Neural progenitor cell (in vitro differentiated cells): Measurements from ENCODE around the gene SNX8. TPM values are rescaled to one million over a fixed set of nuclear protein-coding genes. Genes with fewer than 3 reads are reported as not detected.

Experiments
- DNase-seq: peaks from one replicate; pipeline ENCODE4 v3.0.0-alpha.2; 2016; ENCODE audit warnings: low spot score
- H2AFZ ChIP-seq: fragments of 200-600 bp; sonication (generic); replicated peaks from 2 replicates; pipeline ENCODE4 v1.6.1; 2016; ENCODE audit warnings: antibody characterized with exemption
- H3F3A ChIP-seq: fragments of 200-600 bp; sonication (generic); 2 replicates; pipeline ENCODE4 v1.6.1; 2016; ENCODE audit warnings: antibody characterized with exemption, low read depth
- H3K27ac ChIP-seq: fragments of 200-600 bp; sonication (generic); 2 replicates; pipeline ENCODE4 v1.5.1; 2016; ENCODE audit warnings: mild to moderate bottlenecking
- H3K27me3 ChIP-seq: fragments of 200-600 bp; sonication (generic); 2 replicates; pipeline ENCODE4 v1.6.1; 2016; ENCODE audit warnings: mild to moderate bottlenecking, moderate library complexity
- H3K36me3 ChIP-seq: fragments of 200-600 bp; sonication (generic); 2 replicates; pipeline ENCODE4 v1.5.1; 2016
- H3K4me1 ChIP-seq: fragments of 200-600 bp; sonication (generic); 2 replicates; pipeline ENCODE4 v1.6.1; 2016; ENCODE audit warnings: mixed run types
- H3K4me2 ChIP-seq: fragments of 200-600 bp; sonication (generic); 2 replicates; pipeline ENCODE4 v1.6.1; 2016
- H3K4me3 ChIP-seq: fragments of 200-600 bp; sonication (generic); 2 replicates; pipeline ENCODE4 v1.5.1; 2016
- H3K79me2 ChIP-seq: fragments of 200-600 bp; sonication (generic); 2 replicates; pipeline ENCODE4 v1.6.1; 2016; ENCODE audit warnings: low read depth
- H3K9ac ChIP-seq: fragments of 200-600 bp; sonication (generic); 2 replicates; pipeline ENCODE4 v1.6.1; 2016
- H3K9me3 ChIP-seq: fragments of 200-600 bp; sonication (generic); 2 replicates; pipeline ENCODE4 v1.5.1; 2016; ENCODE audit warnings: low read depth
- H4K20me1 ChIP-seq: fragments of 200-600 bp; sonication (generic); 2 replicates; pipeline ENCODE4 v1.6.1; 2016; ENCODE audit warnings: low read depth
- H3K27ac Mint-ChIP-seq: 3 replicates; pipeline ENCODE4 v1.8.0; 2021; ENCODE audit warnings: mixed read lengths
- H3K27me3 Mint-ChIP-seq: 2 replicates; pipeline ENCODE4 v1.8.0; 2022; ENCODE audit warnings: low read depth, mild to moderate bottlenecking, inconsistent platforms, moderate library complexity, mixed read lengths; ENCODE audit not compliant: insufficient read depth
- H3K36me3 Mint-ChIP-seq: 3 replicates; pipeline ENCODE4 v1.8.0; 2021; ENCODE audit warnings: mixed read lengths
- H3K4me1 Mint-ChIP-seq: 3 replicates; pipeline ENCODE4 v1.8.0; 2021; ENCODE audit warnings: mixed read lengths
- H3K4me3 Mint-ChIP-seq: 3 replicates; pipeline ENCODE4 v1.8.0; 2021; ENCODE audit warnings: mild to moderate bottlenecking, moderate library complexity, mixed read lengths
- H3K9me3 Mint-ChIP-seq: 3 replicates; pipeline ENCODE4 v1.8.0; 2020; ENCODE audit warnings: mixed read lengths
- CTCF ChIP-seq: fragments of 200-600 bp; sonication (generic); IDR thresholded peaks from 2 replicates; pipeline ENCODE4 v1.5.1; 2017; ENCODE audit warnings: antibody characterized with exemption, mild to moderate bottlenecking
- EZH2 ChIP-seq: fragments of 200-600 bp; sonication (generic); IDR thresholded peaks from 2 replicates; pipeline ENCODE4 v1.6.1; 2017; ENCODE audit warnings: antibody characterized with exemption, mild to moderate bottlenecking, moderate library complexity
- EZH2phosphoT487 ChIP-seq: fragments of 200-600 bp; sonication (generic); IDR thresholded peaks from 2 replicates; pipeline ENCODE4 v1.6.1; 2017; ENCODE audit warnings: antibody characterized with exemption
- total RNA-seq: library from RNA; depleted of rRNA; stranded (reverse); fragments of >200 nt; gene quantifications from 2 replicates; pipeline ENCODE4 v1.2.3, GENCODE V29; 2015; ENCODE audit warnings: low replicate concordance

Gene SNX8
- total RNA-seq, 1 donor from 2014 or later = 3.6 TPM

GRCh38 chr7:2253525-2254244 is 60.6 kb downstream of the SNX8 start:
- H3F3A ChIP-seq = no peaks in the 10 kb centered on the region
- Mint-ChIP-seq H3K27ac (no peak overlapping the region), H3K36me3 (peaks cover 10% of the 10 kb centered on the region), H3K4me3 (no peak overlapping the region), H3K4me1 (no peaks in the 10 kb centered on the region), H3K27me3 (peaks cover 7% of the 10 kb centered on the region), H3K9me3 (no peaks in the 10 kb centered on the region)
- no peak overlapping the region for H3K27ac ChIP-seq
- H3K27me3 ChIP-seq = no peaks in the 10 kb centered on the region
- H3K9me3 ChIP-seq = no peaks in the 10 kb centered on the region
- H4K20me1 ChIP-seq = no peaks in the 10 kb centered on the region
- no peaks in the 10 kb centered on the region for H3K36me3 ChIP-seq
- H3K4me2 ChIP-seq = no peak overlapping the region
- no peaks in the 10 kb centered on the region for H3K4me1 ChIP-seq
- no peak overlapping the region for H3K9ac ChIP-seq
- H3K79me2 ChIP-seq = no peaks in the 10 kb centered on the region
- DNase-seq = no peak
- no peak overlapping the region for H2AFZ ChIP-seq
- TF ChIP-seq EZH2 (no peak), EZH2phosphoT487 (no peak), CTCF (no peak)
- no peak overlapping the region for H3K4me3 ChIP-seq

GRCh38 chr7:2253021-2253420 is 61.2 kb downstream of the SNX8 start:
- no peak overlapping the region for H2AFZ ChIP-seq
- no peak overlapping the region for H3K4me3 ChIP-seq
- peaks cover 9% of the 10 kb centered on the region for H3K27me3 Mint-ChIP-seq
- H3K4me1 Mint-ChIP-seq = peaks cover 2% of the 10 kb centered on the region
- DNase-seq = no peak
- H3K9me3 ChIP-seq = no peaks in the 10 kb centered on the region
- H4K20me1 ChIP-seq = no peaks in the 10 kb centered on the region
- H3K4me3 Mint-ChIP-seq = no peak overlapping the region
- H3K4me1 ChIP-seq = no peaks in the 10 kb centered on the region
- no peak overlapping the region for H3K9ac ChIP-seq
- H3K4me2 ChIP-seq = no peak overlapping the region
- peaks cover 3% of the 10 kb centered on the region for H3F3A ChIP-seq
- no peaks in the 10 kb centered on the region for H3K9me3 Mint-ChIP-seq
- no peaks in the 10 kb centered on the region for H3K79me2 ChIP-seq
- no peak overlapping the region for H3K27ac Mint-ChIP-seq
- H3K36me3 Mint-ChIP-seq = peaks cover 10% of the 10 kb centered on the region
- H3K27me3 ChIP-seq = no peaks in the 10 kb centered on the region
- H3K36me3 ChIP-seq = no peaks in the 10 kb centered on the region
- TF ChIP-seq EZH2phosphoT487 (no peak), CTCF (no peak), EZH2 (no peak)
- H3K27ac ChIP-seq = no peak overlapping the region

GRCh38 chr7:2251841-2252771 is 62.1 kb downstream of the SNX8 start:
- H3K4me3 Mint-ChIP-seq = no peak overlapping the region
- peaks cover 10% of the 10 kb centered on the region for H3K27me3 Mint-ChIP-seq
- Histone ChIP-seq H3K4me2 (no peak overlapping the region), H3K9me3 (no peaks in the 10 kb centered on the region), H3K4me3 (no peak overlapping the region), H3K79me2 (no peaks in the 10 kb centered on the region), H3F3A (peaks cover 12% of the 10 kb centered on the region), H2AFZ (no peak overlapping the region), H3K9ac (no peak overlapping the region), H3K27me3 (no peaks in the 10 kb centered on the region), H3K36me3 (no peaks in the 10 kb centered on the region), H4K20me1 (no peaks in the 10 kb centered on the region), H3K27ac (no peak overlapping the region), H3K4me1 (peaks cover 7% of the 10 kb centered on the region)
- TF ChIP-seq CTCF (no peak), EZH2 (no peak), EZH2phosphoT487 (no peak)
- H3K27ac Mint-ChIP-seq = no peak overlapping the region
- peaks cover 10% of the 10 kb centered on the region for H3K36me3 Mint-ChIP-seq
- DNase-seq = no peak
- H3K4me1 Mint-ChIP-seq = peaks cover 11% of the 10 kb centered on the region
- no peaks in the 10 kb centered on the region for H3K9me3 Mint-ChIP-seq
